K562 (cell line): Measurements from ENCODE around the gene BEST3. TPM values are rescaled to one million over a fixed set of nuclear protein-coding genes. Genes with fewer than 3 reads are reported as not detected.

Experiments used
- ATAC-seq: fragments of 200-7000 bp; cut with Tn5 transposase; 3 replicates; pipeline ENCODE4 v1.9.1; 2020; ENCODE audit warnings: moderate library complexity
- BruUV-seq: library from RNA; stranded (reverse); fragments of 400-500 nt; replicated peaks from 2 replicates; lab custom pipeline; 2021; lab: Mats Ljungman, UMichigan
- CTCF ChIA-PET: fragments of 300-600 bp; formaldehyde crosslinking; extraction: SDS; loops from one replicate; lab custom pipeline; 2021; ENCODE audit warnings: low intra/inter-chr PET ratio; lab: Yijun Ruan, JAX
- POLR2A ChIA-PET: fragments of 300-600, 350-650 bp; sonication (Branson Sonifier 250); formaldehyde crosslinking; extraction: SDS; loops from one replicate; lab custom pipeline; 2021; ENCODE audit warnings: antibody characterized with exemption, inconsistent platforms; lab: Yijun Ruan, JAX
- DNase-seq, 4 experiments: peaks; one replicate each; pipeline versions ENCODE4 v3.0.0 to v3.0.0-alpha.2; 2011 to 2018; ENCODE audit warnings: low spot score in 3 of 4, mixed read lengths in 3 of 4; ENCODE audit errors: extremely low read depth in 1 of 4
- FAIRE-seq: peaks from 2 replicates; lab custom pipeline; 2011; peaks lifted over from hg19 to GRCh38; lab: Jason Lieb, UNC
- H2AFZ ChIP-seq: 2 replicates; pipeline ENCODE4 v1.6.0; 2011; ENCODE audit warnings: low read depth, low read length, control low read depth, inconsistent platforms
- H3K27ac ChIP-seq: fragments of 200-600 bp; 3 replicates; pipeline ENCODE4 v1.8.0; 2011; ENCODE audit warnings: low read depth, mild to moderate bottlenecking, control low read depth, inconsistent platforms, low read length, moderate library complexity, mixed read lengths; ENCODE audit errors: extremely low read depth
- H3K27me3 ChIP-seq, 2 experiments: fragments of 300-600 bp in 1 of 2; 2 replicates in 1 of 2; 3 replicates in 1 of 2; pipeline versions ENCODE4 v1.6.0 to v1.8.0; 2011; ENCODE audit warnings: inconsistent platforms in 2 of 2, low read length in 2 of 2, mild to moderate bottlenecking in 1 of 2, mixed read lengths in 1 of 2, moderate library complexity in 1 of 2; ENCODE audit not compliant: control insufficient read depth in 2 of 2, insufficient read depth in 2 of 2
- H3K36me3 ChIP-seq: fragments of 300-600 bp; 3 replicates; pipeline ENCODE4 v1.8.0; 2011; ENCODE audit warnings: mild to moderate bottlenecking, low read length, inconsistent platforms; ENCODE audit not compliant: control insufficient read depth, insufficient read depth
- H3K4me1 ChIP-seq, 2 experiments: fragments of 200-600 bp in 1 of 2; replicated peaks in 1 of 2; 2 replicates in 1 of 2; 3 replicates in 1 of 2; pipeline versions ENCODE4 v1.5.1 to v1.8.0; 2011; ENCODE audit warnings: inconsistent platforms in 2 of 2, low read length in 2 of 2, mild to moderate bottlenecking in 1 of 2, mixed read lengths in 1 of 2, moderate library complexity in 1 of 2; ENCODE audit not compliant: control insufficient read depth in 2 of 2, insufficient read depth in 2 of 2
- H3K4me2 ChIP-seq: 2 replicates; pipeline ENCODE4 v1.6.1; 2011; ENCODE audit warnings: low read length, control low read depth, inconsistent platforms, mixed read lengths; ENCODE audit not compliant: insufficient read depth
- H3K4me3 ChIP-seq: fragments of 200-600 bp; sonication (generic), shearing (Covaris generic); 2 replicates; pipeline ENCODE4 v1.5.1; 2016; ENCODE audit warnings: control low read depth, inconsistent platforms
- H3K79me2 ChIP-seq: fragments of 200-600 bp; 3 replicates; pipeline ENCODE4 v1.8.0; 2011; ENCODE audit warnings: low read length, inconsistent platforms; ENCODE audit not compliant: control insufficient read depth, insufficient read depth
- H3K9ac ChIP-seq, 2 experiments: 2 replicates each; pipeline versions ENCODE4 v1.6.0 to v1.6.1; 2011; ENCODE audit warnings: low read depth in 2 of 2, low read length in 2 of 2, control low read depth in 1 of 2, inconsistent platforms in 1 of 2, mild to moderate bottlenecking in 1 of 2, mixed read lengths in 1 of 2; ENCODE audit not compliant: insufficient read depth in 1 of 2
- H3K9me1 ChIP-seq: one replicate; pipeline ENCODE4 v1.6.0; 2011; ENCODE audit warnings: inconsistent platforms, mild to moderate bottlenecking, low read length, moderate library complexity; ENCODE audit not compliant: control insufficient read depth, insufficient read depth
- H3K9me3 ChIP-seq: replicated peaks from 2 replicates; pipeline ENCODE4 v1.5.1; 2011; ENCODE audit warnings: low read depth, low read length, inconsistent platforms; ENCODE audit not compliant: control insufficient read depth, insufficient read depth
- H4K20me1 ChIP-seq: replicated peaks from 2 replicates; pipeline ENCODE4 v1.6.1; 2011; ENCODE audit warnings: low read length, inconsistent platforms, mixed read lengths; ENCODE audit not compliant: control insufficient read depth, insufficient read depth
- BRD4 ChIP-seq: fragments of 200-600 bp; sonication (generic); IDR thresholded peaks from 2 replicates; pipeline ENCODE4 v1.6.1; 2017; ENCODE audit warnings: inconsistent platforms
- BRF2 ChIP-seq: IDR thresholded peaks from 3 replicates; pipeline ENCODE4 v1.6.1; 2011; ENCODE audit warnings: borderline replicate concordance, mild to moderate bottlenecking; ENCODE audit not compliant: insufficient read length, insufficient read depth
- CBX5 ChIP-seq: IDR thresholded peaks from 2 replicates; pipeline ENCODE4 v1.6.1; 2014; ENCODE audit warnings: low read depth, borderline replicate concordance
- ETV1 ChIP-seq: fragments of 450-650 bp; conservative IDR thresholded peaks from 2 replicates; pipeline ENCODE4 v1.6.1; 2016; ENCODE audit warnings: missing genetic modification characterization, control low read depth, low read depth, missing compliant biosample characterization
- FIP1L1 ChIP-seq: fragments of 200-400 bp; formaldehyde crosslinking; IDR thresholded peaks from 2 replicates; pipeline ENCODE4 v1.6.1; 2018; ENCODE audit warnings: mild to moderate bottlenecking, low read depth, low read length; ENCODE audit not compliant: poor library complexity, severe bottlenecking
- HNRNPL ChIP-seq: fragments of 200-400 bp; formaldehyde crosslinking; IDR thresholded peaks from 2 replicates; pipeline ENCODE4 v1.6.1; 2017; ENCODE audit warnings: low read depth, mild to moderate bottlenecking, low read length
- ILK ChIP-seq: fragments of 450-650 bp; IDR thresholded peaks from 2 replicates; pipeline ENCODE4 v1.6.1; 2016; ENCODE audit warnings: missing genetic modification characterization, low read depth, mild to moderate bottlenecking, missing compliant biosample characterization, moderate library complexity, borderline replicate concordance
- KLF16 ChIP-seq: IDR thresholded peaks from 2 replicates; pipeline ENCODE4 v1.6.1; 2016; ENCODE audit warnings: antibody characterized with exemption
- MNT ChIP-seq, 2 experiments: fragments of 450-650 bp; conservative IDR thresholded peaks; 2 replicates each; pipeline ENCODE4 v1.6.1; 2017; ENCODE audit warnings: mild to moderate bottlenecking in 2 of 2, moderate library complexity in 2 of 2
- SMAD1 ChIP-seq: fragments of 150-350 bp; IDR thresholded peaks from 2 replicates; pipeline ENCODE4 v1.6.1; 2014; ENCODE audit warnings: low read length, low read depth; ENCODE audit not compliant: partially characterized antibody
- TAF1 ChIP-seq: IDR thresholded peaks from 2 replicates; pipeline ENCODE4 v1.6.1; 2011; ENCODE audit warnings: mild to moderate bottlenecking, low read length, moderate library complexity; ENCODE audit not compliant: insufficient read depth, control insufficient read depth, severe bottlenecking; ENCODE audit errors: extremely low read depth
- WGBS: fragments of 100-300 bp; shearing (Covaris generic); methylation state at CpG from one replicate; pipeline ENCODE4 v1.1.6; 2016; ENCODE audit warnings: low coverage, mixed read lengths; ENCODE audit not compliant: insufficient coverage; ENCODE audit errors: missing lambda C conversion rate; 5-methylcytosine and 5-hydroxymethylcytosine counted together
- in situ Hi-C: fragments of 300-500 bp; cut with MboI; formaldehyde crosslinking; loops from 4 replicates; pipeline ENCODE4 v1.15.0; 2018; ENCODE audit warnings: inconsistent platforms, mixed read lengths
- intact Hi-C: fragments of 100-400 bp; cut with micrococcal nuclease; formaldehyde crosslinking; loops from 2 replicates; pipeline ENCODE4 v1.14.2; 2022
- polyA plus RNA-seq, 8 experiments: library from polyadenylated mRNA; depleted of rRNA in 4 of 8; stranded (reverse) in 5 of 8; unstranded in 3 of 8; fragments of >200 nt; fragmentation: Nextera tagmentation in 2 of 8; fragmentation: Illumina TruSeq in 1 of 8; extraction: Ambion mirVana in 2 of 8; extraction: Trizol in 1 of 8; gene quantifications; 2 replicates each; pipeline versions ENCODE4 v1.2.1 to v1.2.3, GENCODE V29; 2011 to 2014; ENCODE audit warnings: inconsistent platforms in 1 of 8, missing spikeins in 1 of 8
- total RNA-seq, 7 experiments: library from RNA; depleted of rRNA in 6 of 7; stranded (reverse); fragments of >200 nt in 6 of 7; fragmentation: Illumina TruSeq in 2 of 7; extraction: Trizol in 2 of 7; gene quantifications; 2 replicates each; pipeline versions ENCODE4 v1.2.1 to v1.2.3, GENCODE V29; 2011 to 2021; ENCODE audit warnings: low replicate concordance in 1 of 7
- TF ChIP-seq, protein P1 (sequence below): fragments of 450-650 bp; formaldehyde crosslinking; IDR thresholded peaks from 2 replicates; pipeline ENCODE4 v1.4.0; 2020; ENCODE audit warnings: mild to moderate bottlenecking, mixed read lengths
- TF ChIP-seq, protein P2 (sequence below): fragments of 200-400 bp; formaldehyde crosslinking; IDR thresholded peaks from 2 replicates; pipeline ENCODE4 v1.6.1; 2017; ENCODE audit warnings: mild to moderate bottlenecking, low read depth, low read length, moderate library complexity

The BEST3 gene
- total and polyA plus RNA-seq, 9 of the 15 experiments (the other 6 are each of a cell fraction or from before 2014, with no cell fraction given): 0.15 TPM; not detected in 8

DNA sequence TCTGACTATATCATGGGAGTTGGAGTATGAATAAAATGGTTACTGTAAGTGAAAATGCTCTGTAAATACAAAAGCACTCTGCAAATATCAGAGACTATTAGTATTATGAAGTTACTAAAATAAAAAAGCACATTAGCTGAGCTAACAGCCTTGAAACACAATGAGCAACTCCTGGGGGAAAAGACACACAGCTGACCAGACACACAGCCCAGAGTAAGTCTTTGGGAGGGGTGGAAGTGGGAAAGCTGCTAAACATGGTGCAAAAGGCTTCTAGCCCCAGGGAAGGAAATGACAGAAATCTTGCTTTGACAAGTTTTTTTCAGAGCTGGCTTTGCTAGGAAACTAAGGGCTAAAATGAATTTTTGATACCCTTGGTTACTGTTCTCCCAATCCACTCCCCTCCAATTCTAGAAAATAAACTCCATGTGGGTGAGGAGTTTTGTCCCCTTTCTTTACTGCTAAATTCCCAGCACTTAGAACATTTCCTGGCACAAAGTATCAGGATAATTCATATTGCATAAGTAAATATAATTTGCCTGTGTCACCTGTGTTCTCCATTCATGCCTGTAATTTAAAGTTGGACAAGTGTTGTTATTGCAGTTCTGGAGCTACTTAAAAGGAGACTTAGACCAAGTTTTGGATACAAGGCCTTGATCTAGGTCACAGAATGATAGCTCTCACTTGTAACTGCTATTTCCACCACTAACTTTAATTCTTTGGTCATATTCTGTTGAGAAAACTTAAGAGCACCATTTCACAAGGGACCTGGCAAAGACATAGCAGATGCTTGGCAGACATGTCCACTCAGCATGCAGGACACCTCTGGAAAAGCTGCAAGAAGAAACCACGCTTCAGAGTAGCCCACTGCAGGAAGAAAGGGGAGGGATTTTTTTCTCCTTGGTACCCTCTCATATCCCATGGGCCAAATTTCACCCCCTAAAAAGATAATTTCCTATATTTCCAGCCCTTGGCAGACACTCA lies 20.5 kb upstream of the BEST3 start:
- Histone ChIP-seq H3K27me3 (no peaks in the 10 kb centered on the region; a peak in 2 of 5 replicates), H2AFZ (no peak overlapping the region), H3K9me3 (no peaks in the 10 kb centered on the region), H3K4me3 (no peak overlapping the region), H3K4me1 (peaks cover 0 to 3% of the 10 kb centered on the region in 2 experiments; a peak in 1 of 5 replicates), H3K36me3 (no peaks in the 10 kb centered on the region), H3K4me2 (no peak overlapping the region), H3K79me2 (no peaks in the 10 kb centered on the region), H4K20me1 (no peaks in the 10 kb centered on the region), H3K9me1 (no peaks in the 10 kb centered on the region), H3K9ac (no peak overlapping the region), H3K27ac (no peak overlapping the region)
- in situ Hi-C loops: no loop called here
- no TSS peak for BruUV-seq
- ChIA-PET CTCF (no interaction called here), POLR2A (interaction anchor here (0.6 to 2.0 kb wide), 2 partner anchors 74 to 76 kb away, joined by 3 to 4 read pairs; no protein-coding TSS in a partner anchor)
- FAIRE-seq (no peak), DNase-seq (no peak), ATAC-seq (no peak)
- intact Hi-C loops: no loop called here
- 0% methylated on average over 1 of the region's 1 CpG for WGBS
- TF ChIP-seq FIP1L1 (no peak), ILK (no peak), BRD4 (no peak), BRF2 (no peak), MNT (conservative IDR thresholded peaks at IDR 0.05) (no peak), ETV1 (tag) (no peak), CBX5 (no peak), TAF1 (no peak), KLF16 (no peak), HNRNPL (no peak), SMAD1 (no peak)
- TF ChIP-seq, protein P1, sequence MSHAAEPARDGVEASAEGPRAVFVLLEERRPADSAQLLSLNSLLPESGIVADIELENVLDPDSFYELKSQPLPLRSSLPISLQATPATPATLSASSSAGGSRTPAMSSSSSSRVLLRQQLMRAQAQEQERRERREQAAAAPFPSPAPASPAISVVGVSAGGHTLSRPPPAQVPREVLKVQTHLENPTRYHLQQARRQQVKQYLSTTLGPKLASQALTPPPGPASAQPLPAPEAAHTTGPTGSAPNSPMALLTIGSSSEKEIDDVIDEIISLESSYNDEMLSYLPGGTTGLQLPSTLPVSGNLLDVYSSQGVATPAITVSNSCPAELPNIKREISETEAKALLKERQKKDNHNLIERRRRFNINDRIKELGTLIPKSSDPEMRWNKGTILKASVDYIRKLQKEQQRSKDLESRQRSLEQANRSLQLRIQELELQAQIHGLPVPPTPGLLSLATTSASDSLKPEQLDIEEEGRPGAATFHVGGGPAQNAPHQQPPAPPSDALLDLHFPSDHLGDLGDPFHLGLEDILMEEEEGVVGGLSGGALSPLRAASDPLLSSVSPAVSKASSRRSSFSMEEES: no peak
- TF ChIP-seq, protein P2, sequence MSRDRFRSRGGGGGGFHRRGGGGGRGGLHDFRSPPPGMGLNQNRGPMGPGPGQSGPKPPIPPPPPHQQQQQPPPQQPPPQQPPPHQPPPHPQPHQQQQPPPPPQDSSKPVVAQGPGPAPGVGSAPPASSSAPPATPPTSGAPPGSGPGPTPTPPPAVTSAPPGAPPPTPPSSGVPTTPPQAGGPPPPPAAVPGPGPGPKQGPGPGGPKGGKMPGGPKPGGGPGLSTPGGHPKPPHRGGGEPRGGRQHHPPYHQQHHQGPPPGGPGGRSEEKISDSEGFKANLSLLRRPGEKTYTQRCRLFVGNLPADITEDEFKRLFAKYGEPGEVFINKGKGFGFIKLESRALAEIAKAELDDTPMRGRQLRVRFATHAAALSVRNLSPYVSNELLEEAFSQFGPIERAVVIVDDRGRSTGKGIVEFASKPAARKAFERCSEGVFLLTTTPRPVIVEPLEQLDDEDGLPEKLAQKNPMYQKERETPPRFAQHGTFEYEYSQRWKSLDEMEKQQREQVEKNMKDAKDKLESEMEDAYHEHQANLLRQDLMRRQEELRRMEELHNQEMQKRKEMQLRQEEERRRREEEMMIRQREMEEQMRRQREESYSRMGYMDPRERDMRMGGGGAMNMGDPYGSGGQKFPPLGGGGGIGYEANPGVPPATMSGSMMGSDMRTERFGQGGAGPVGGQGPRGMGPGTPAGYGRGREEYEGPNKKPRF: no peak
